CD4-positive, alpha-beta T cell (primary cell): ENCODE measurements around the gene CHID1. TPM values are rescaled to one million over a fixed set of nuclear protein-coding genes. Genes with fewer than 3 reads are reported as not detected.

ENCODE experiments used
- ATAC-seq: fragments of 200-7000 bp; cut with Tn5 transposase; one replicate; pipeline ENCODE4 v1.10.0; 2022; ENCODE audit warnings: mild to moderate bottlenecking; ENCODE audit not compliant: poor library complexity
- CTCF ChIA-PET: fragments of 350-600 bp; sonication (Branson Sonifier 250); formaldehyde crosslinking; loops from one replicate; lab custom pipeline; 2021; ENCODE audit warnings: antibody characterized with exemption, inconsistent platforms; lab: Charles Lee
- POLR2A ChIA-PET: fragments of 350-600 bp; sonication (Branson Sonifier 250); formaldehyde crosslinking; loops from one replicate; lab custom pipeline; 2021; ENCODE audit warnings: antibody characterized with exemption, inconsistent platforms; lab: Charles Lee
- DNase-seq, 14 experiments: peaks; one replicate each; pipeline ENCODE4 v3.0.0-alpha.2; 2013 to 2020; ENCODE audit warnings: mixed read lengths in 2 of 14
- H3K27ac ChIP-seq, 2 donors: one replicate each; pipeline versions ENCODE4 v1.5.1 to v1.7.0; 2013; ENCODE audit warnings: low read length in 2 of 2, low read depth in 1 of 2, mild to moderate bottlenecking in 1 of 2
- H3K27me3 ChIP-seq, 2 experiments: 1 replicate in 1 of 2; 2 replicates in 1 of 2; pipeline versions ENCODE4 v1.6.1 to v1.7.0; 2013; ENCODE audit warnings: low read length in 2 of 2, control low read depth in 1 of 2, mild to moderate bottlenecking in 1 of 2, moderate library complexity in 1 of 2; ENCODE audit not compliant: insufficient read depth in 2 of 2, control insufficient read depth in 1 of 2
- H3K36me3 ChIP-seq: one replicate; pipeline ENCODE4 v1.6.1; 2013; ENCODE audit warnings: low read length, control low read depth; ENCODE audit not compliant: insufficient read depth
- H3K4me1 ChIP-seq: one replicate; pipeline ENCODE4 v1.6.1; 2013; ENCODE audit warnings: low read length, control low read depth; ENCODE audit not compliant: insufficient read depth
- H3K4me3 ChIP-seq: one replicate; pipeline ENCODE4 v1.5.1; 2013; ENCODE audit warnings: mild to moderate bottlenecking, low read length, moderate library complexity
- H3K9me3 ChIP-seq, 2 experiments: 1 replicate in 1 of 2; 2 replicates in 1 of 2; pipeline versions ENCODE4 v1.6.1 to v1.7.0; 2013; ENCODE audit warnings: low read length in 2 of 2, mild to moderate bottlenecking in 2 of 2, control low read depth in 1 of 2, moderate library complexity in 1 of 2; ENCODE audit not compliant: control insufficient read depth in 1 of 2, insufficient read depth in 1 of 2
- H3K27ac Mint-ChIP-seq: one replicate; pipeline ENCODE4 v1.8.0; 2020; ENCODE audit warnings: mixed read lengths
- H3K27me3 Mint-ChIP-seq: one replicate; pipeline ENCODE4 v1.8.0; 2021; ENCODE audit warnings: mixed read lengths
- H3K36me3 Mint-ChIP-seq: one replicate; pipeline ENCODE4 v1.8.0; 2021; ENCODE audit warnings: low read depth, mixed read lengths
- H3K4me1 Mint-ChIP-seq: one replicate; pipeline ENCODE4 v1.8.0; 2021; ENCODE audit warnings: low read depth, mixed read lengths
- H3K4me3 Mint-ChIP-seq: one replicate; pipeline ENCODE4 v1.8.0; 2020; ENCODE audit warnings: mild to moderate bottlenecking, mixed read lengths
- H3K9me3 Mint-ChIP-seq: one replicate; pipeline ENCODE4 v1.8.0; 2020; ENCODE audit warnings: mixed read lengths
- CTCF ChIP-seq: fragments of 200-600 bp; IDR thresholded peaks from one replicate; pipeline ENCODE4 v1.8.0; 2022; ENCODE audit warnings: antibody characterized with exemption, mild to moderate bottlenecking
- intact Hi-C, 2 experiments: fragments of 100-400 bp; cut with DNase I in 1 of 2; cut with micrococcal nuclease in 1 of 2; formaldehyde crosslinking; loops; one replicate each; pipeline versions ENCODE4 v1.15.1 to v1.9.0; 2023 to 2025; cut with DNase I, micrococcal nuclease
- total RNA-seq, 174 experiments: library from RNA in 2 of 174; stranded (reverse) in 2 of 174; gene quantifications; one replicate each; pipeline ENCODE4 v1.2.3 and lab custom pipeline; 2021 to 2026

The CHID1 gene
- total RNA-seq, 2 experiments from 2014 or later: 17.1 to 22.8 TPM

GRCh38 chr11:831118-831864 is 79.3 kb downstream of the CHID1 start:
- Histone ChIP-seq H3K4me3 (no peak overlapping the region), H3K27ac (no peak overlapping the region), H3K27me3 (peaks cover 45 to 55% of the 10 kb centered on the region in 2 experiments), H3K36me3 (no peaks in the 10 kb centered on the region), H3K4me1 (peaks cover 80% of the 10 kb centered on the region), H3K9me3 (peaks cover 0 to 36% of the 10 kb centered on the region in 2 experiments)
- H3K4me3 Mint-ChIP-seq: peak overlapping the region; percentile 73
- no peak overlapping the region for H3K27ac Mint-ChIP-seq
- POLR2A ChIA-PET: interaction anchor here (1.4 to 10.0 kb wide), 4 partner anchors 11 to 35 kb away, joined by 3 to 115 read pairs (median 38); partner anchors contain the start of genes PNPLA2, POLR2L, RPLP2 and TSPAN4
- H3K36me3 Mint-ChIP-seq: no peaks in the 10 kb centered on the region
- H3K27me3 Mint-ChIP-seq: peaks cover 48% of the 10 kb centered on the region
- H3K4me1 Mint-ChIP-seq: peaks cover 39% of the 10 kb centered on the region
- intact Hi-C loops: no loop called here
- TF ChIP-seq CTCF: no peak
- DNase-seq (peak in 2 of 14 experiments; percentile 17 to 53), ATAC-seq (no peak)
- H3K9me3 Mint-ChIP-seq: no peaks in the 10 kb centered on the region
- CTCF ChIA-PET: no interaction called here

GRCh38 chr11:830295-831117 is 80.1 kb downstream of the CHID1 start:
- TF ChIP-seq CTCF: no peak
- POLR2A ChIA-PET: interaction anchor here (0.6 to 10.0 kb wide), 5 partner anchors 11 to 34 kb away, joined by 3 to 115 read pairs (median 5); partner anchors contain the start of genes PNPLA2, POLR2L, RPLP2 and TSPAN4
- Histone ChIP-seq H3K36me3 (no peaks in the 10 kb centered on the region), H3K27me3 (peaks cover 45 to 57% of the 10 kb centered on the region in 2 experiments), H3K4me1 (peaks cover 81% of the 10 kb centered on the region), H3K27ac (no peak overlapping the region), H3K4me3 (peak overlapping the region; percentile 39), H3K9me3 (peaks cover 0 to 39% of the 10 kb centered on the region in 2 experiments)
- CTCF ChIA-PET: no interaction called here
- peak overlapping the region; percentile 45 for H3K4me3 Mint-ChIP-seq
- no peaks in the 10 kb centered on the region for H3K9me3 Mint-ChIP-seq
- ATAC-seq (peak; percentile 27), DNase-seq (peak in 11 of 14 experiments; percentile 37 to 78 (median 52))
- peaks cover under 1% of the 10 kb centered on the region for H3K36me3 Mint-ChIP-seq
- H3K27ac Mint-ChIP-seq: no peak overlapping the region
- peaks cover 48% of the 10 kb centered on the region for H3K27me3 Mint-ChIP-seq
- peaks cover 39% of the 10 kb centered on the region for H3K4me1 Mint-ChIP-seq
- intact Hi-C loops: loop anchor here in 1 of 2 experiments (1.0 kb wide), 1 partner anchor 10 kb away; no protein-coding TSS in a partner anchor

GRCh38 chr11:829847-830294 is 80.7 kb downstream of the CHID1 start:
- intact Hi-C loops: loop anchor here in 1 of 2 experiments (1.0 kb wide), 1 partner anchor 10 kb away; no protein-coding TSS in a partner anchor
- Histone ChIP-seq H3K4me1 (peaks cover 77% of the 10 kb centered on the region), H3K27me3 (peaks cover 45 to 58% of the 10 kb centered on the region in 2 experiments), H3K27ac (no peak overlapping the region), H3K9me3 (peaks cover 0 to 42% of the 10 kb centered on the region in 2 experiments), H3K4me3 (peak overlapping the region; percentile 39), H3K36me3 (peaks cover 4% of the 10 kb centered on the region)
- Mint-ChIP-seq H3K36me3 (peaks cover 7% of the 10 kb centered on the region), H3K4me1 (peaks cover 39% of the 10 kb centered on the region), H3K9me3 (no peaks in the 10 kb centered on the region), H3K4me3 (peak overlapping the region; percentile 48), H3K27me3 (peaks cover 48% of the 10 kb centered on the region), H3K27ac (no peak overlapping the region)
- no peak for TF ChIP-seq CTCF
- peak; percentile 8 for ATAC-seq
- peak in 1 of 14 experiments; percentile 6 for DNase-seq
- POLR2A ChIA-PET: interaction anchor here (1.1 to 10.0 kb wide), 6 partner anchors 10 to 135 kb away, joined by 3 to 115 read pairs (median 6); partner anchors contain the start of genes DEAF1, PNPLA2, POLR2L and RPLP2
- CTCF ChIA-PET: no interaction called here
